ENCODE results near the gene CRYBA2.
A peak's percentile ranks its signal among the peaks of the same experiment; 100 is the strongest.

The CRYBA2 gene

DNA sequence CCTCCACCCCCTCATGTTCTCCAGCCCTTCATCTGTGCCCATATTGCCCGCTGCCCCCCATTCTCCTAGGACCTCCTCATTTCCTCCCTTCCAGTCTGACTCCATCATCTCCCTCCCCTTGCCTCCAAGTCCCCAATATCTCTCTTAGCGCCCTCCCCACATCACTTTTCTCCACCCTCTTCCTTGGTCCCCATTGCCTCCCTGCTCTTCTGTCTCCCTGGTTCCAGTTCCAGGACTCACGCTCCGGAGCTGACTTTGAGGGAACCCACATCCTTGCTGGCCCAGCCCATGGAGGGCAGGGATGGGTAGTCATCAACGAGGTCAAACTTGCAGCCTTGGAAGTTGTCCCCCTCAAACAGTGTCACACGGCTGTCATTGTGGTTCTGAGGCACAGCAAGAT is 2.6 kb downstream of the CRYBA2 start:
- peaks cover 7% of the 10 kb centered on the region for H3K4me1 Mint-ChIP-seq
- H3K4me3 Mint-ChIP-seq, result no peak overlapping the region
- peaks cover 91% of the 10 kb centered on the region for H3K27me3 Mint-ChIP-seq

DNA sequence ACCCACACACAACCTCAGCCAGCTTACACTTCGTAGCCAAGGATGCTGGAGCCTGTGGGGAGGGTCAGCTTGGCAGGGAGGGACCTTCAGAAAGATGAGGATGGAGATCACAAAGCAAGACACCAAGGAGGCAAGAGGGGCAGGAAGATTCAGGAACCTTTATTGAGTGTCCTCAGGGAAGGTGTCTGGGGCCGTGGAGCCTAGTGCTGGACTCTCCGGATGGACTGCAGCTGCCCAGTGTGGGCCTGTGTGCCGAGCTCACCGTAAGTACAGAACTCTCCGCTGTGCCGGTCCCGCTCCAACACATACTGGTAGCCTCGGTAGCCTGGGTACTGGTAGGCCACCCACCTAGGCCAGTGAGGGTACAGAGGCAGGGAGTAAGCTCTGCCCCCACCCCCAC is 3.2 kb downstream of the CRYBA2 start:
- H3K9me3 Mint-ChIP-seq, result no peaks in the 10 kb centered on the region
- no peaks in the 10 kb centered on the region for H3K36me3 Mint-ChIP-seq (ENCODE audit: insufficient read depth)
- H3K4me1 Mint-ChIP-seq, result peaks cover 5% of the 10 kb centered on the region

More for the DNA sequence above, 2.6 kb downstream of the CRYBA2 start:
- no peaks in the 10 kb centered on the region for H3K36me3 Mint-ChIP-seq (ENCODE audit: insufficient read depth)
- H3K27ac Mint-ChIP-seq (ENCODE audit: low read depth), result no peak overlapping the region
- ATAC-seq (replicated peaks; ENCODE audit: extremely low read depth, poor library complexity, severe bottlenecking), result no peak
- no peak for DNase-seq (ENCODE audit: low spot score in 2 of 2)
- no peaks in the 10 kb centered on the region for H3K9me3 Mint-ChIP-seq

DNA sequence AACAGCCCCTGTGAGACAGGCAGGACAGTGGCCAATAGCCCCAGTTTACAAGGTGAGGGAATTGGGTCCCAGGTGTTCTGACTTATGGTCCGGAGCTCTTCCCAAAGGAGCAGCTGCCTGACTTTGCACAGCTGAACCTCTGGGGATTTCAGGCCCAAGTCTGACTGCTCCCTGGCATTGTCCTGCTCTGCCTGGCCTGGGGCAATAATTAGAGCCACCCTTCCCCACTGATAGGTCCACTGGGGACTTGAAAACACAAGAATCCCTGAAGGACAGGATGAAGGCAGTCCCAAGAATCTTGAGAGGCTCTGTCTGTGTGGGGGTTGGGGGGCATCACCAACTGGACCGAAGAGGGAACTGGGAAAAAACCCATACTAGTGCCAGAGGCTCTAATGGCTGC is 4.6 kb downstream of the CRYBA2 start:
- no peaks in the 10 kb centered on the region for H3K36me3 Mint-ChIP-seq (ENCODE audit: insufficient read depth)
- no peak overlapping the region for H3K27ac Mint-ChIP-seq (ENCODE audit: low read depth)
- ATAC-seq (replicated peaks; ENCODE audit: extremely low read depth, poor library complexity, severe bottlenecking) (no peak), DNase-seq (ENCODE audit: low spot score in 2 of 2) (no peak)
- H3K27me3 Mint-ChIP-seq, result peaks cover 91% of the 10 kb centered on the region
- peaks cover 16% of the 10 kb centered on the region for H3K4me1 Mint-ChIP-seq
- H3K4me3 Mint-ChIP-seq, result no peak overlapping the region
- H3K9me3 Mint-ChIP-seq, result no peaks in the 10 kb centered on the region

More for the DNA sequence above, 3.2 kb downstream of the CRYBA2 start:
- Mint-ChIP-seq H3K4me3 (no peak overlapping the region), H3K27ac (ENCODE audit: low read depth) (no peak overlapping the region), H3K27me3 (peaks cover 91% of the 10 kb centered on the region)
- no peak for DNase-seq (ENCODE audit: low spot score in 2 of 2)
- ATAC-seq (replicated peaks; ENCODE audit: extremely low read depth, poor library complexity, severe bottlenecking), result no peak

DNA sequence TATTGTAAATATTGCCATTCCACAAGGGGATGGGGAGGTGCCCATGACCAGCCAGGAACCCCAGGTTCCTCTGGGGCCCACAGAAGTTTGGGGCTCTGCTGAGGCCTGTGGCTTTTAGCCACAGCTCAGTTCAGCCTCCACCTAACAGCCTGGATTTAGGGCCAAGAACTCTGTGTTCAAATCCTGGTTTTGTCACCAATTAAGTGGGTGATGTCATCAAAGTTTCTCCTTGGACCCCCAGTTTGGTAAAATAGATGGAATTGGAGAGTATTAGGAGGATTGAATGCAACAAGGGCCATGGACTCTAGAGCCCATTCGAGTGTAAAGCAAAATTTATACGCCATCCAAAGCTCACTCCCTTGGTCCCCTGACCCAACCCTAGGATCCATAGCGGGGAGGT is 5.1 kb downstream of the CRYBA2 start:
- Mint-ChIP-seq H3K27ac (ENCODE audit: low read depth) (no peak overlapping the region), H3K9me3 (no peaks in the 10 kb centered on the region), H3K36me3 (ENCODE audit: insufficient read depth) (no peaks in the 10 kb centered on the region), H3K4me1 (peaks cover 20% of the 10 kb centered on the region), H3K27me3 (peaks cover 96% of the 10 kb centered on the region), H3K4me3 (no peak overlapping the region)
- no peak for DNase-seq (ENCODE audit: low spot score in 2 of 2)
- ATAC-seq (replicated peaks; ENCODE audit: extremely low read depth, poor library complexity, severe bottlenecking), result no peak

DNA sequence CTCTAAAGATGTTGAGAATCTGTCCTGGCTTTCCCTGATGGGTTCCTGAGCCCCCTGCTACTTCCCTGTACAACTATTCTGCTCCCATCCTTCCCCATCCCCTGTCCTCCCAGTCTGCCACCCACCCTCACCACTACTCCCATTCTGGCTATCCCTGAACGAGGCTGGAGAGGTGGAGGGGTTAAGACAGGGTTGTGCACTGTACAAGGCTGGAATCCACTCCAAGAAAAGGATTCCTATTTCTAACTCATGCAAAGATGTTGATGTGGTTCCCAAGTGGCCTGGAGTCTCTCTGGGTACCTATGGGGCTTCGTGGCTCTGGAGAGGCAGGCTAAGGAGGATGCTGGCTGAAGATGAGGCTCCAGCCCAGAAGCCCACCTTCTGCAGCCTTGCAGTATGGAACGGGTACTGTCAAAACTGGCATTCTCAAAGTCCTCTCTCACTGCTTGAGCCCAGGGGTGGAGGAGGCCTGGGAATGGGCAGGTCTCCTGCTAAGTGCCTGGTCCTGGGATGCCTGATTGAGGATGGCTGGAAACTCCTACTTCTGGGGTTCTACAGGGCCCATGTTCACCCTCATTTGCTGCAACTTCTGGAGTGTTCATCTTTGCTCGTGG is 7.0 kb downstream of the CRYBA2 start:
- Mint-ChIP-seq H3K27ac (ENCODE audit: low read depth) (no peak overlapping the region), H3K4me3 (peak overlapping the region; percentile 10), H3K9me3 (no peaks in the 10 kb centered on the region), H3K27me3 (peaks cover 100% of the 10 kb centered on the region), H3K4me1 (peaks cover 28% of the 10 kb centered on the region), H3K36me3 (ENCODE audit: insufficient read depth) (no peaks in the 10 kb centered on the region)
- ATAC-seq (replicated peaks; ENCODE audit: extremely low read depth, poor library complexity, severe bottlenecking) (no peak), DNase-seq (ENCODE audit: low spot score in 2 of 2) (no peak)

DNA sequence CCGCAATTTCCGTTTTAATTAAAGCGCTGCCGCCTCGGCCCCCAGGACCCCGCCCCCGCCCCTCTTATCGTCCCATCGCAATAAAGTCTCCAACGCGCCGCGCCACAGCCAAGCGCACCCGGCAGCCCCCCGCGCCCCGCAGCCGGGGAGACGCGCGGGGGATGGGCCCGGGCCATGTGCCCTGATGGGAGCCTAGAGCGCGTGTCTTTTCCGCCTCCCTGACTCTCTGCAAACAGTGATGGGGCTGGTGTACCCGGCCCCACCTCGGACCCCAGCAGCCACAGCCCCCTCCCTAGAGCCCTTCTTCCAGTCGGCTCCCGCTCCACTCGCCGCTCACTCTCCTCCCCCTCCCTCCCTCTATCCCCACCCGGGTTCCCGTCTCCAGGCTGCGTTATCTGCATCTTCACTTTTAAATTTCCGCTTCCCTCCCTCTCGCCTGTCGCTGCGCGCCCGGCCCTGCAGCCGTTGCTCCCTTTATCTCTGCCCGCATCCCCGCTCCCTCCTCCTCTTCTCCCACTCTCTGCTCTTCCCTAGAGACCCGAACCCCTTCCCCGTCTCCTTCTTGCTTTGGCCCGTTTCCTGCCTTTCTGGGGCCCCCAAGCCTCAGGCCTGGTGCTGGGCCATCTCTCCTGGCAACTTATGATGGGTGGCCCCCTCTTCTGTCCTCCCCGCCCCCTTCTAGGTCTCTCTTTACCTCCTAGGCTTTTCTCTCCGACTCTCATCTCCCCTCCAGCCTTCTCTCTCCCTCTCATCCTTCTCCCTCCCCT is 7.7 kb downstream of the CRYBA2 start:
- Mint-ChIP-seq H3K27me3 (peaks cover 100% of the 10 kb centered on the region), H3K27ac (ENCODE audit: low read depth) (no peak overlapping the region), H3K9me3 (no peaks in the 10 kb centered on the region), H3K36me3 (ENCODE audit: insufficient read depth) (peaks cover 1% of the 10 kb centered on the region), H3K4me1 (peaks cover 33% of the 10 kb centered on the region), H3K4me3 (peak overlapping the region; percentile 10)
- no peak for ATAC-seq (replicated peaks; ENCODE audit: extremely low read depth, poor library complexity, severe bottlenecking)
- DNase-seq (ENCODE audit: low spot score in 2 of 2), result no peak

DNA sequence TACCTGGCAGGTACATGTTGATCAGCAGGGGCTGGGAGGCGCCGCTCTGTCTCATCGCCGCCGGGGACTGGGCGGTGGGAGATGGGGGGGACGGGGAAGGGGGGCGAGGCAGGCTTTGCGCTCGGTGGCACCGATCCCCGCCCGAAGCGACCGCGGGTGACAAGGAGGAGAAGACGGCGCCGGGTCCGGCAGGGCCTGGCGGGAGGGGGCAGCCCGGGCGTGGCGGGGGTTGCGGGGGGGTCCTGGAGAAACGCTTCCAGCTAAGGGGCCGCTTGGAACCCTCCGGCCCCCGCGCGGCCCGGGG is 8.2 kb downstream of the CRYBA2 start, which contains the start of gene FEV:
FEV (minus strand) TSS at position 164 of the 304 bp plus-strand sequence; CDS start at position 55, 109 bp downstream.
- H3K36me3 Mint-ChIP-seq (ENCODE audit: insufficient read depth), result peaks cover 1% of the 10 kb centered on the region
- no peaks in the 10 kb centered on the region for H3K9me3 Mint-ChIP-seq
- ATAC-seq (replicated peaks; ENCODE audit: extremely low read depth, poor library complexity, severe bottlenecking) (no peak), DNase-seq (ENCODE audit: low spot score in 2 of 2) (no peak)
- H3K27ac Mint-ChIP-seq (ENCODE audit: low read depth), result no peak within 1 kb of the TSS
- H3K27me3 Mint-ChIP-seq, result peaks cover 100% of the 10 kb centered on the region
- peak within 1 kb of the TSS; percentile 55 for H3K4me3 Mint-ChIP-seq
- peaks cover 37% of the 10 kb centered on the region for H3K4me1 Mint-ChIP-seq

DNA sequence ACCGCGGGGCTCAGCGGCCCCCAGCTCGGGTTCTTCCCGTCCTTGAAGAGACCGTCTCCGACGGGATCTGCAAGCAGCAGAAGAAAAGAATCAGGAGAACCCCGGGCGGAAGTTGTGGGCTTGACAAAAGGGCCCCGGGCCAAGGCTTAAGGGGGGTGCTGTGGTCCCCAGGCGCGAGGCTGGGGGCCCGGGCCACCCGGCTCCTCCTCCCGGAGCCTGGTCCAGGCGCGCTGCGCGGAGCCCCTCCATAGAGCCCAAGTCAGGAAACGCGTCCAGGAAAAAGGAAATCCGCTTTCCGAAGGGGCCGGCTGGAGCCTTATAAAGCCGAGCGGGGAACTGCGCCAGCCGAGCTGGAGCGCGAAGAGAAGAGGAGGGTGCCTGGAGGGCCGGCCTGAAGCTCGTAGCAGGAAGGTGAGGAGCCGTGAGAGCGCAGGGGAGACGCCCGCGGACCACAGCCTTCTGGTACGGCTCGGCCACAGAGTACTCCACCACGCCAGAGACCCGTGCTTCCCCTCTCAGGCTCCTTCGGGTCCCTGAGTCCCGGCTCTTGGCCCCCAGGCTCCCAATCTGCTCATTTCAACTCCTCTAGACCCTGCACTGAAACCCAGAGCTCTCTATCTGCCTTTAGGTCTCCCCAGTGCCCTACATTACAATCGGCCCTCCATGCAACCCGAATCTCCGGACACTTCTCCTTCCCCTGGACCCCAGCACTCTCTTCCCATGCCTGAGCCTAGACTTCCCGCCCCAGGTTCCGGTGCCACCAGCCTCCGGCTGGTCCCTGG is 8.8 kb downstream of the CRYBA2 start:
- ATAC-seq (replicated peaks; ENCODE audit: extremely low read depth, poor library complexity, severe bottlenecking), result no peak
- no peaks in the 10 kb centered on the region for H3K9me3 Mint-ChIP-seq
- H3K4me3 Mint-ChIP-seq, result peak overlapping the region; percentile 55
- peaks cover 100% of the 10 kb centered on the region for H3K27me3 Mint-ChIP-seq
- H3K27ac Mint-ChIP-seq (ENCODE audit: low read depth), result no peak overlapping the region
- H3K36me3 Mint-ChIP-seq (ENCODE audit: insufficient read depth), result peaks cover 1% of the 10 kb centered on the region
- H3K4me1 Mint-ChIP-seq, result peaks cover 39% of the 10 kb centered on the region
- no peak for DNase-seq (ENCODE audit: low spot score in 2 of 2)

DNA sequence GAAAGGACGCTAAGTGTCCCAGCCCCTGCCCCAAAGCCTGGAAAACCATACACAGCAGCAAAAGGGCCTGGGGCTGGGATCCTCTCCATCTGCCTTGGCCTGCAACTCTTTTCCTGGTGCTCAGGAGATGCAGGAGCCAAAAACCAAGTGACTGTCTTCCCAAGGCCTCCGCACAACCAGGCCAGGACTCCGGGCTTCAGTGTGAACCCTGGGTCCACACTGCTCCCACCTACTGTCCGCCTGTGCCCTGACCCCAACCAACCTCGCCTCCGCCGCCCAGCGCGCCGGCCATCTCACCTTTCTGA is 9.3 kb downstream of the CRYBA2 start:
- DNase-seq (ENCODE audit: low spot score in 2 of 2), result no peak
- H3K27me3 Mint-ChIP-seq, result peaks cover 100% of the 10 kb centered on the region
- H3K36me3 Mint-ChIP-seq (ENCODE audit: insufficient read depth), result peaks cover 1% of the 10 kb centered on the region
- no peaks in the 10 kb centered on the region for H3K9me3 Mint-ChIP-seq
- H3K4me3 Mint-ChIP-seq, result peak overlapping the region; percentile 55
- peaks cover 39% of the 10 kb centered on the region for H3K4me1 Mint-ChIP-seq
- ATAC-seq (replicated peaks; ENCODE audit: extremely low read depth, poor library complexity, severe bottlenecking), result no peak
- no peak overlapping the region for H3K27ac Mint-ChIP-seq (ENCODE audit: low read depth)

DNA sequence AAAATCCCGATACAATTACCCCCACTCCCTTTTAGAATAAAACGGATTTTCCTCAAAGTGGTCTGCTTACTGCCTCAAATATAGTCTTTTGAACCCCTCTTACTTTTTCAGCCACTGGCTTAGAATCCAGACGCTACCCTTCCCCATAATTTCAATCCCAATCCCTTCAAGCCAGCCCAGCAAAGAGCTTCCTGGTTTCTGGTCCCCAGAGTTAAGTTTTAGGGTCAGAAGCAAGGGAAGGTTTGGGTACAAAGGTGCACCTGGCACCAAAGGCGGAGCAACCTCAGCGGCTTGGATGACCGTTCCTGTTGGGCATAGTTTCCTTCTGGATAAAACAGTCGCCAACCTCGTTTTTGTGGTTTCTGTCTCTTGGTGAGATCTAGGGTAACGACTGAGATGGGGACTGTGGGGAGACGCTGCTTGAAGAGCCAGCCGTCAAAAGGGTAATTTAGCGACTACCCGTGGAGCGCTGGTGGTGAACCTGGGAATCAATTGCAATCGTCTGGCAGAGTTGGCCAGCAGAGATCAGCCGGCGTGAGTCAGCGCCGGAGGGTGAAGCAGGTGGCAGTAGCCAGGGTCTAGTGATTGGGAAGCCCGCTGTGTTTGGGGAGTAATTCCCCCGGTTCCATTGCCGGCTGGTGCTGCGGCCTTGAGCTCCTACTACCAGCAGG is 9.8 kb downstream of the CRYBA2 start:
- Mint-ChIP-seq H3K36me3 (ENCODE audit: insufficient read depth) (peaks cover 1% of the 10 kb centered on the region), H3K27ac (ENCODE audit: low read depth) (no peak overlapping the region), H3K27me3 (peaks cover 100% of the 10 kb centered on the region), H3K4me3 (peak overlapping the region; percentile 55), H3K4me1 (peaks cover 39% of the 10 kb centered on the region), H3K9me3 (no peaks in the 10 kb centered on the region)
- DNase-seq (ENCODE audit: low spot score in 2 of 2), result no peak
- ATAC-seq (replicated peaks; ENCODE audit: extremely low read depth, poor library complexity, severe bottlenecking), result no peak

DNA sequence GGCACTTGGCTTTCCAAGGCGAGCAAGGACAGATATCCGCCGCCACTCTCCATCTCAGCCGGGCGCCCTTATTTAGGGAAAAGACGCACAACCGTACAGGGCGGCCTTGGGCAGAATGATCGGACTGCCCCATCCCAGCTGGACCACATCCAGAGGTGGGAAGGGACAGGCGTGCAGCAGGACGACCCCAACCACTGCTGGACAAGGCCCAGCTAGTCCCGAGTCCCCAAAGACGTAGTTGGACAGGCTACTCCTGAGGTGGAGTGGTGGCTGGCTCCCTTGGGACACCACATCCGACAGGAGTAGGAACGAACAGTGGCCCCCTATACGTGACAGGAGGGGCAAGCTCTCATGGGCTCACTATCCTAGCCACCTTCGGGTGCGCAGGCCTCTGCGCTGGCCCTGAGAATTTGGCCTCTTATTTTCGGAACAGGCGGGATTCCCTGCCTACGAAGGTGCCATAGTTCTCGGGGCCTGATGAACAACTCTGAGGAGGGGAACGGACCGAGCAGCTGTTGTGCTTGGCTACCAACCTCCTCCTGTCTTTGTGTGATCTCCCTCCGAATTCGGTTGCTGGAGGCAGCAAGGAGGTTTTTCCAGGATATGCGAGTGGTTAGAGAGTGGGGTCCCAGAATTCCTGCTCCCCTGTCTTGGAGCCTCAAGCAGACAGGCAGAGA is 10.5 kb downstream of the CRYBA2 start:
- Mint-ChIP-seq H3K4me1 (peaks cover 39% of the 10 kb centered on the region), H3K9me3 (no peaks in the 10 kb centered on the region), H3K36me3 (ENCODE audit: insufficient read depth) (peaks cover 1% of the 10 kb centered on the region), H3K27me3 (peaks cover 100% of the 10 kb centered on the region), H3K27ac (ENCODE audit: low read depth) (no peak overlapping the region), H3K4me3 (peak overlapping the region; percentile 55)
- DNase-seq (ENCODE audit: low spot score in 2 of 2), result no peak
- no peak for ATAC-seq (replicated peaks; ENCODE audit: extremely low read depth, poor library complexity, severe bottlenecking)

DNA sequence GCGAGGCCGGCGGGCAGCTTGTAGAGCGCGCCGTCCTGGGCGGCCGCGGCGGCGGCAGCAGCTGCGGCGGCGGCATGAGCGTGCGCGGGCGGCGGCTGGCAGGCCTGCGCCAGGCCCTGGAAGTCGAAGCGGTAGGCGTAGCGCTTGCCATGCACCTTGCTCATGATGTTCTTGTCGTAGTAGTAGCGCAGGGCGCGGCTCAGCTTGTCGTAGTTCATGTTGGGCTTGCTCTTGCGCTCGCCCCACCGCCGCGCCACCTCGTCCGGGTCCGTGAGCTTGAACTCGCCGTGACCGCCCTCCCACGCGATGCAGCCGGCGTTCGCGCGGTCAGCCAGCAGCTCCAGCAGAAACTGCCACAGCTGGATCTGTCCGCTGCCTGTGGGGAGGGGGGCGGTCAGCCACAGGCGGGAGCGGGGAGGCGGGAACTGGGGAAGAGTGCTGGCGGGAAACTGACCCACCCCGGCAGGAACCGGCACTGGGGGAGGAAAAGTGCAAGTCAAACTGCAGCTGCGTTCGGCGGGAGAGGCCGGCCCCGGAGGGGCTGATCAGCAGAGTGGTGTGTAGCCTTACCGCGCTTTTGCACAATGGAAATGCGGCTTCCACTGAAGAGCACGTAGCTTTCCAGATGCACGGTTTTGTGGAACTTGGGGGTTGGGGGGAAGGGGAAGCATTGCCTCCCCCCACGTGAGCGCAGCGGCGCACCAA is 11.2 kb downstream of the CRYBA2 start:
- peaks cover 39% of the 10 kb centered on the region for H3K4me1 Mint-ChIP-seq
- H3K4me3 Mint-ChIP-seq, result peak overlapping the region; percentile 55
- DNase-seq (ENCODE audit: low spot score in 2 of 2), result no peak
- peaks cover 1% of the 10 kb centered on the region for H3K36me3 Mint-ChIP-seq (ENCODE audit: insufficient read depth)
- H3K27ac Mint-ChIP-seq (ENCODE audit: low read depth), result no peak overlapping the region
- H3K27me3 Mint-ChIP-seq, result peaks cover 100% of the 10 kb centered on the region
- H3K9me3 Mint-ChIP-seq, result no peaks in the 10 kb centered on the region
- ATAC-seq (replicated peaks; ENCODE audit: extremely low read depth, poor library complexity, severe bottlenecking), result peak; percentile 37
